ENCODE results near the gene STT3A.

The STT3A gene

DNA sequence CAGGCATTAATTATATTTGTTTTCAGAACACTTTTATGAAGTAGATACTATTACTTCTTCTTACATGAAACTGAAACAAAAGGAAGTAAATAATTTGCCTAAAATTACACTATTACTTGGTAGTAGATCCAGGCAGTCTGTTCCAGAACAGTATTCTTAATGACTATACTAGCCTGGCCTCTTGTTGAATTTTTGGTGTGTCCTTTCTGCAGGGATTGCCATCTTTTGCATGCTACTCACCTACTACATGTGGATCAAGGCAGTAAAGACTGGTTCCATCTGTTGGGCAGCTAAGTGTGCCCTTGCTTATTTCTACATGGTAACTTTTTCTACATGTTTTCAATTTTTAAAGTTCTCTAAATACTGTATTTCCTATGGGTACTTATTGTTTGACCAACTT is 12.8 kb downstream of the STT3A start:
- Histone ChIP-seq H3K4me3 (ENCODE audit: low read length) (no peak overlapping the region), H3K27me3 (ENCODE audit: low read depth, low read length) (no peaks in the 10 kb centered on the region), H3K4me2 (ENCODE audit: low read length) (no peak overlapping the region), H2AFZ (ENCODE audit: low read depth, low read length) (no peak overlapping the region), H3K9ac (ENCODE audit: low read length) (no peak overlapping the region), H3K9me3 (ENCODE audit: insufficient read depth, low read length) (no peaks in the 10 kb centered on the region), H4K20me1 (ENCODE audit: insufficient read depth, low read length) (no peaks in the 10 kb centered on the region), H3K36me3 (replicated peaks; ENCODE audit: low read depth, low read length) (peaks cover 83% of the 10 kb centered on the region), H3K79me2 (ENCODE audit: low read length) (peaks cover 12% of the 10 kb centered on the region), H3K4me1 (ENCODE audit: low read length) (peaks cover 8% of the 10 kb centered on the region; the same call in 1 of the 2 replicates), H3K27ac (ENCODE audit: low read length) (no peak overlapping the region)
- TF ChIP-seq EZH2phosphoT487 (IDR thresholded peaks at IDR 0.05; ENCODE audit: low read depth), result no peak
- TF ChIP-seq, protein P1, sequence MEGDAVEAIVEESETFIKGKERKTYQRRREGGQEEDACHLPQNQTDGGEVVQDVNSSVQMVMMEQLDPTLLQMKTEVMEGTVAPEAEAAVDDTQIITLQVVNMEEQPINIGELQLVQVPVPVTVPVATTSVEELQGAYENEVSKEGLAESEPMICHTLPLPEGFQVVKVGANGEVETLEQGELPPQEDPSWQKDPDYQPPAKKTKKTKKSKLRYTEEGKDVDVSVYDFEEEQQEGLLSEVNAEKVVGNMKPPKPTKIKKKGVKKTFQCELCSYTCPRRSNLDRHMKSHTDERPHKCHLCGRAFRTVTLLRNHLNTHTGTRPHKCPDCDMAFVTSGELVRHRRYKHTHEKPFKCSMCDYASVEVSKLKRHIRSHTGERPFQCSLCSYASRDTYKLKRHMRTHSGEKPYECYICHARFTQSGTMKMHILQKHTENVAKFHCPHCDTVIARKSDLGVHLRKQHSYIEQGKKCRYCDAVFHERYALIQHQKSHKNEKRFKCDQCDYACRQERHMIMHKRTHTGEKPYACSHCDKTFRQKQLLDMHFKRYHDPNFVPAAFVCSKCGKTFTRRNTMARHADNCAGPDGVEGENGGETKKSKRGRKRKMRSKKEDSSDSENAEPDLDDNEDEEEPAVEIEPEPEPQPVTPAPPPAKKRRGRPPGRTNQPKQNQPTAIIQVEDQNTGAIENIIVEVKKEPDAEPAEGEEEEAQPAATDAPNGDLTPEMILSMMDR (IDR thresholded peaks at IDR 0.05; ENCODE audit: low read depth, low read length), result no peak

DNA sequence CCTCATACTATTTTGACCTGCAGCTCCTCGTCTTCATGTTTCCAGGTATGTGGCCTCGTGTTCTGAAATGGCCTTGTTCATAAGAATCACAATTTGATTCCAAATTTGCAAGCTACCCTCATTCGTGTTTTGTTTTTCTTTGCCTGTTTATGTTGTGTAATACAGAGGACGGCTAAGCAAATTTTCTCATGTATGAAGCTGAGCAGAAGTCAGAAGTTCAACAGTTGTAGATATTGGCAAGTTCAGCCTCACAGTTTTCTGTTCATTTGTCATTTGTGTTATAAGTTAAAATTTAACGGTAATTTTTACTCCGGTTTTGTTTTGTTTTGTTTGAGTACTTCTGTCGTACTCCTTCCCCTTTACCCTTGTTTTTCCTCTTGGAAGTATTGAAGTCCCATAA is 16.9 kb downstream of the STT3A start:
- Histone ChIP-seq H3K4me1 (ENCODE audit: low read length) (no peaks in the 10 kb centered on the region), H3K9ac (ENCODE audit: low read length) (no peak overlapping the region), H3K79me2 (ENCODE audit: low read length) (no peaks in the 10 kb centered on the region), H2AFZ (ENCODE audit: low read depth, low read length) (no peak overlapping the region), H3K27ac (ENCODE audit: low read length) (no peak overlapping the region), H3K9me3 (ENCODE audit: insufficient read depth, low read length) (no peaks in the 10 kb centered on the region), H3K4me3 (ENCODE audit: low read length) (no peak overlapping the region), H4K20me1 (ENCODE audit: insufficient read depth, low read length) (no peaks in the 10 kb centered on the region), H3K4me2 (ENCODE audit: low read length) (no peak overlapping the region), H3K36me3 (replicated peaks; ENCODE audit: low read depth, low read length) (peaks cover 81% of the 10 kb centered on the region), H3K27me3 (ENCODE audit: low read depth, low read length) (no peaks in the 10 kb centered on the region)
- no peak for TF ChIP-seq EZH2phosphoT487 (IDR thresholded peaks at IDR 0.05; ENCODE audit: low read depth)
- TF ChIP-seq, protein P1 (IDR thresholded peaks at IDR 0.05; ENCODE audit: low read depth, low read length), result no peak

DNA sequence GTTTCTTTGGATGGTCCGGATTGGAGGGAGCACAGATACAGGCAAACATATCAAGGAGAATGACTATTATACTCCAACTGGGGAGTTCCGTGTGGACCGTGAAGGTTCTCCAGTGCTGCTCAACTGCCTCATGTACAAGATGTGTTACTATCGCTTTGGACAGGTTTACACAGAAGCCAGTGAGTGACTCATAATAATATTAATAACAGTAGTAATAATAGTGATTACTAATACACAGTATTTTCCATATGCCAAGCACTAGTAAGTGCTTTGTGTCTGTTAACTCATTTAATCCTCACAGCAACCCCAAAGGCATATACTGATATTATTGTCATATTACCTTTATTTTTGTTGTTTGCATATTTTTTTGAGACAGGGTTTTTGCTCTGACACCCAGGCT is 25.7 kb downstream of the STT3A start:
- Histone ChIP-seq H3K27ac (ENCODE audit: low read length) (no peak overlapping the region), H3K4me1 (ENCODE audit: low read length) (no peaks in the 10 kb centered on the region), H3K4me3 (ENCODE audit: low read length) (no peak overlapping the region), H3K27me3 (ENCODE audit: low read depth, low read length) (no peaks in the 10 kb centered on the region), H3K9ac (ENCODE audit: low read length) (no peak overlapping the region), H3K36me3 (replicated peaks; ENCODE audit: low read depth, low read length) (peaks cover 64% of the 10 kb centered on the region), H4K20me1 (ENCODE audit: insufficient read depth, low read length) (no peaks in the 10 kb centered on the region), H3K9me3 (ENCODE audit: insufficient read depth, low read length) (no peaks in the 10 kb centered on the region), H3K79me2 (ENCODE audit: low read length) (no peaks in the 10 kb centered on the region), H2AFZ (ENCODE audit: low read depth, low read length) (no peak overlapping the region), H3K4me2 (ENCODE audit: low read length) (no peak overlapping the region)
- TF ChIP-seq, protein P1 (IDR thresholded peaks at IDR 0.05; ENCODE audit: low read depth, low read length), result no peak
- no peak for TF ChIP-seq EZH2phosphoT487 (IDR thresholded peaks at IDR 0.05; ENCODE audit: low read depth)

DNA sequence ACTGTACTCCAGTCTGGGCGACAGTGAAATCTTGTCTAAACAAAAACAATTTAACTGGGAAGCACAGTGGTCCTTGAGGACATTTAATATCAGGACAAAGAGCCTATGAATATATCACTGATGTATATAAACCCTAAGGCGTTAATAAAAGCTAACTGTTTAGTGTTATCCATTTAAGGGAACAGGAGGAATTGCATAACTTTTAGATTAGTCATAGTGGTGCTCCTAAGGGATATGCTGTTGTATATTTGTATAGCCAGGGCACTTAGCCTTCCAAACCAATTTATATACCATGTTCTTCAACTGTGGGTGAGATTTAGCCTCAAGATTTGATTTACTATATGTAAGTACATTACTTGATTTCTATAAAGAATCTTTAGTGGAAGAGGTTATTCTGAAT is 29.3 kb downstream of the STT3A start:
- H3K4me1 ChIP-seq (ENCODE audit: low read length), result peaks cover 8% of the 10 kb centered on the region
- no peak overlapping the region for H3K9ac ChIP-seq (ENCODE audit: low read length)
- 0 out of 2 replicates have a peak, but pooled peaks cover 1% of the 10 kb centered on the region for H4K20me1 ChIP-seq (ENCODE audit: insufficient read depth, low read length)
- TF ChIP-seq, protein P1 (IDR thresholded peaks at IDR 0.05; ENCODE audit: low read depth, low read length), result no peak
- no peak for TF ChIP-seq EZH2phosphoT487 (IDR thresholded peaks at IDR 0.05; ENCODE audit: low read depth)
- H3K4me2 ChIP-seq (ENCODE audit: low read length), result no peak overlapping the region
- H3K4me3 ChIP-seq (ENCODE audit: low read length), result no peak overlapping the region
- H3K36me3 ChIP-seq (replicated peaks; ENCODE audit: low read depth, low read length), result peaks cover 48% of the 10 kb centered on the region
- no peak overlapping the region for H3K27ac ChIP-seq (ENCODE audit: low read length)
- H2AFZ ChIP-seq (ENCODE audit: low read depth, low read length), result no peak overlapping the region
- peaks cover 20% of the 10 kb centered on the region for H3K79me2 ChIP-seq (ENCODE audit: low read length)
- H3K27me3 ChIP-seq (ENCODE audit: low read depth, low read length), result no peaks in the 10 kb centered on the region
- no peaks in the 10 kb centered on the region for H3K9me3 ChIP-seq (ENCODE audit: insufficient read depth, low read length)
